ENCODE measurements around the gene ZNF730.
A peak's percentile ranks its signal among the peaks of the same experiment; 100 is the strongest.
"Not testable (repeated sequence)": the region's sequence is repeated elsewhere in the genome, so short reads cannot be mapped to it uniquely, and the experiment has no call there.

ZNF730 gene

DNA sequence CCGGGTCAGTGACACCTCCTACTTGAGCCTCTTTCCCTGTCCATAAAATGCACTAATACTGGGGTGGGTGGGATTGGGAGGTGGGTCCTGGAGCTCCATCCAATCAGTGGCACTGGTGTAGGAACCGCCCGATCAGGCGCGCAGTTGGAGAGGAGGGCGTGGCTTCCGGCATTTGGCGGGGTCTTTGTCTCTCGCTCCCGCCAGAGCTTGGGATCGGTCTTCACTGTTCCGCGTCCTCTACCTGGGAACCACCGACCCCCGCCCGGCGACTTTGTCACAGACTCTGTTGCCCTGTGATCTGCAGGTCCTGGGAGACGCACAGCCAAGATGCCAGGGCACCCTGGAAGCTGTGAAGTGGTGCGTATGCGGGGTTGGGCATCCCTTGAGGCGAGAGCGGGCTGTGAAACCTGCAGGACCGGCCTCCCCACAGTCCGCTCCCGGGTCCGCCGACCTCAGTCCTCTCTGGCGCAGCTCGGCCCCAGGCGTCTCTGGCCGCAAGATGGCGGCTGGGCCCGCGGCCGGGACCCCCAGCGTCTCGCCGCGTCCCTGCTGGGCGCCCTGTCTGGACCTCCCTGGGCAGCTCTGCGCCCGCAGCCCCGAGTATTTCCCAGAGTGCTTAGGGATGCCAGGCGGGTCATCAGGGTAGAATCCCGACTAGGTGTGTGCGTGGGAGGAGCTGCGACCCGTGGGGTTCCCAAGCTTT, 41.6 kb upstream of the ZNF730 start:
- Histone ChIP-seq H3K27me3 (ENCODE audit: insufficient read depth, poor library complexity, severe bottlenecking) (no peaks in the 10 kb centered on the region), H3K4me3 (replicated peaks; ENCODE audit: insufficient read depth, low read length) (no peak overlapping the region), H3K27ac (replicated peaks) (no peak overlapping the region)
- peak in 1 of 2 experiments; percentile 12 for DNase-seq (ENCODE audit: low read depth in 1 of 2, low spot score in 1 of 2)
- TF ChIP-seq GABPA (IDR thresholded peaks at IDR 0.05; ENCODE audit: low read depth) (no peak), POLR2AphosphoS5 (IDR thresholded peaks at IDR 0.05; ENCODE audit: low read depth) (no peak), SPI1 (IDR thresholded peaks at IDR 0.05; ENCODE audit: borderline replicate concordance, low read depth) (no peak)
- TF ChIP-seq, protein P1, sequence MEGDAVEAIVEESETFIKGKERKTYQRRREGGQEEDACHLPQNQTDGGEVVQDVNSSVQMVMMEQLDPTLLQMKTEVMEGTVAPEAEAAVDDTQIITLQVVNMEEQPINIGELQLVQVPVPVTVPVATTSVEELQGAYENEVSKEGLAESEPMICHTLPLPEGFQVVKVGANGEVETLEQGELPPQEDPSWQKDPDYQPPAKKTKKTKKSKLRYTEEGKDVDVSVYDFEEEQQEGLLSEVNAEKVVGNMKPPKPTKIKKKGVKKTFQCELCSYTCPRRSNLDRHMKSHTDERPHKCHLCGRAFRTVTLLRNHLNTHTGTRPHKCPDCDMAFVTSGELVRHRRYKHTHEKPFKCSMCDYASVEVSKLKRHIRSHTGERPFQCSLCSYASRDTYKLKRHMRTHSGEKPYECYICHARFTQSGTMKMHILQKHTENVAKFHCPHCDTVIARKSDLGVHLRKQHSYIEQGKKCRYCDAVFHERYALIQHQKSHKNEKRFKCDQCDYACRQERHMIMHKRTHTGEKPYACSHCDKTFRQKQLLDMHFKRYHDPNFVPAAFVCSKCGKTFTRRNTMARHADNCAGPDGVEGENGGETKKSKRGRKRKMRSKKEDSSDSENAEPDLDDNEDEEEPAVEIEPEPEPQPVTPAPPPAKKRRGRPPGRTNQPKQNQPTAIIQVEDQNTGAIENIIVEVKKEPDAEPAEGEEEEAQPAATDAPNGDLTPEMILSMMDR (IDR thresholded peaks at IDR 0.05; ENCODE audit: insufficient read depth, low read length), result no peak
- TF ChIP-seq, protein P2, sequence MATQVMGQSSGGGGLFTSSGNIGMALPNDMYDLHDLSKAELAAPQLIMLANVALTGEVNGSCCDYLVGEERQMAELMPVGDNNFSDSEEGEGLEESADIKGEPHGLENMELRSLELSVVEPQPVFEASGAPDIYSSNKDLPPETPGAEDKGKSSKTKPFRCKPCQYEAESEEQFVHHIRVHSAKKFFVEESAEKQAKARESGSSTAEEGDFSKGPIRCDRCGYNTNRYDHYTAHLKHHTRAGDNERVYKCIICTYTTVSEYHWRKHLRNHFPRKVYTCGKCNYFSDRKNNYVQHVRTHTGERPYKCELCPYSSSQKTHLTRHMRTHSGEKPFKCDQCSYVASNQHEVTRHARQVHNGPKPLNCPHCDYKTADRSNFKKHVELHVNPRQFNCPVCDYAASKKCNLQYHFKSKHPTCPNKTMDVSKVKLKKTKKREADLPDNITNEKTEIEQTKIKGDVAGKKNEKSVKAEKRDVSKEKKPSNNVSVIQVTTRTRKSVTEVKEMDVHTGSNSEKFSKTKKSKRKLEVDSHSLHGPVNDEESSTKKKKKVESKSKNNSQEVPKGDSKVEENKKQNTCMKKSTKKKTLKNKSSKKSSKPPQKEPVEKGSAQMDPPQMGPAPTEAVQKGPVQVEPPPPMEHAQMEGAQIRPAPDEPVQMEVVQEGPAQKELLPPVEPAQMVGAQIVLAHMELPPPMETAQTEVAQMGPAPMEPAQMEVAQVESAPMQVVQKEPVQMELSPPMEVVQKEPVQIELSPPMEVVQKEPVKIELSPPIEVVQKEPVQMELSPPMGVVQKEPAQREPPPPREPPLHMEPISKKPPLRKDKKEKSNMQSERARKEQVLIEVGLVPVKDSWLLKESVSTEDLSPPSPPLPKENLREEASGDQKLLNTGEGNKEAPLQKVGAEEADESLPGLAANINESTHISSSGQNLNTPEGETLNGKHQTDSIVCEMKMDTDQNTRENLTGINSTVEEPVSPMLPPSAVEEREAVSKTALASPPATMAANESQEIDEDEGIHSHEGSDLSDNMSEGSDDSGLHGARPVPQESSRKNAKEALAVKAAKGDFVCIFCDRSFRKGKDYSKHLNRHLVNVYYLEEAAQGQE (IDR thresholded peaks at IDR 0.05; ENCODE audit: insufficient replicate concordance, low read depth), result no peak

DNA sequence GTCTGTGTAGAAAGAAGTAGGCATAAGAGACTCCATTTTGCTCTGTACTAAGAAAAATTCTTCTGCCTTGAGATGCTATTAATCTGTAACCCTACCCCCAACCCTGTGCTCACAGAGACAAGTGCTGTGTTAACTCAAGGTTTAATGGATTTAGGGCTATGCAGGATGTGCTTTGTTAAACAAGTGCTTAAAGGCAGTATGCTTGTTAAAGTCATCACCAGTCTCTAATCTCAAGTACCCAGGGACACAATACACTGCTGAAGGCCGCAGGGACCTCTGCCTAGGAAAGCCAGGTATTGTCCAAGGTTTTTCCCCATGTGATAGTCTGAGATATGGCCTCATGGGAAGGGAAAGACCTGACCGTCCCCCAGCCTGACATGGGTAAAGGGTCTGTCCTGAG, 39.0 kb upstream of the ZNF730 start:
- H3K27ac ChIP-seq (replicated peaks); H3K27me3 ChIP-seq (ENCODE audit: insufficient read depth, poor library complexity, severe bottlenecking); DNase-seq (ENCODE audit: low read depth in 1 of 2, low spot score in 1 of 2); H3K4me3 ChIP-seq (replicated peaks; ENCODE audit: insufficient read depth, low read length): not testable (repeated sequence)

DNA sequence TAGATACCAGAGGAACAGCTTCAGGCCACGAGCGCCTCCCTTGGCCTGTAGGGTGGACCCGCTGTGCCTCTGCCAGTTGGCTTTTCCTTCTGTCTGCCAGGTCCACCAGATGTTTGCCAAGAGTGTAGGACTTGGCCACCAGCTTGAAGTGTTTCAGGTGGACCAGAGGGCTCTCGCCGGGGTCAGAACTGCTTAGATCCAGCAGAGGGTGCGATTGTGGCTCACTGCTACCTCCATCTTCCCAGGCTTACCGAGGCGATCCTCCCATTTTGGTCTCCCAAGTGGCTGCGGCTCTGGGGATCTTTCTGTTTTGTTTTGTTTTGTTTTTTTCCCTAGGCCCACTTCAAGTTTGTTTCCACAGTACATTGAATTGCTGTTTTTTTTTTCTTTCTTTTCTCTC, 23.0 kb upstream of the ZNF730 start:
- no peak for DNase-seq (ENCODE audit: low read depth in 1 of 2, low spot score in 1 of 2)
- no peaks in the 10 kb centered on the region for H3K27me3 ChIP-seq (ENCODE audit: insufficient read depth, poor library complexity, severe bottlenecking)
- no peak overlapping the region for H3K4me3 ChIP-seq (replicated peaks; ENCODE audit: insufficient read depth, low read length)
- no peak overlapping the region for H3K27ac ChIP-seq (replicated peaks)
- TF ChIP-seq, protein P2 (IDR thresholded peaks at IDR 0.05; ENCODE audit: insufficient replicate concordance, low read depth), result no peak
- no peak for TF ChIP-seq POLR2AphosphoS5 (IDR thresholded peaks at IDR 0.05; ENCODE audit: low read depth)
- no peak for TF ChIP-seq SPI1 (IDR thresholded peaks at IDR 0.05; ENCODE audit: borderline replicate concordance, low read depth)
- TF ChIP-seq, protein P1 (IDR thresholded peaks at IDR 0.05; ENCODE audit: insufficient read depth, low read length), result no peak
- TF ChIP-seq GABPA (IDR thresholded peaks at IDR 0.05; ENCODE audit: low read depth), result no peak

DNA sequence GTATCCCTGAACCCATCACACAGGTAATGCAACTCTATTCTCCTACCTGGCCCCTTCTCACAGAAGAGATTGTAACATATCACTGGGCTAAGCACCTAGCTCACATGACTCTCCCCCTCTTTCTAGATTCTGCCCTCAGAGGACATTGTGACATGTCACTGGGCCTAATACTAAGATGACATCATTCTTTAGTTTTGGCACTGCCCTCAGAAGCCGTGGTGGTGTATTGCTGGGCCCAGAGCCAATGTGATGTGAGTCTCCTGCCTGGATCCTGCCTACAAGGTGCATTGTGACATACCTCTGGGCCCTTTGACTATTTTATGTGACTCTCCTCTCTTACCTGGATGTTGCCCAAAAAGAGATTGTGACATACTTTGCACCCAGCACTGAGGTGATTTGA, 21.4 kb upstream of the ZNF730 start:
- DNase-seq (ENCODE audit: low read depth in 1 of 2, low spot score in 1 of 2), result no peak
- TF ChIP-seq, protein P2 (IDR thresholded peaks at IDR 0.05; ENCODE audit: insufficient replicate concordance, low read depth), result no peak
- TF ChIP-seq GABPA (IDR thresholded peaks at IDR 0.05; ENCODE audit: low read depth), result no peak
- TF ChIP-seq, protein P1 (IDR thresholded peaks at IDR 0.05; ENCODE audit: insufficient read depth, low read length), result no peak
- TF ChIP-seq SPI1 (IDR thresholded peaks at IDR 0.05; ENCODE audit: borderline replicate concordance, low read depth), result no peak
- no peak for TF ChIP-seq POLR2AphosphoS5 (IDR thresholded peaks at IDR 0.05; ENCODE audit: low read depth)
- H3K27ac ChIP-seq (replicated peaks), result no peak overlapping the region
- H3K27me3 ChIP-seq (ENCODE audit: insufficient read depth, poor library complexity, severe bottlenecking), result no peaks in the 10 kb centered on the region
- no peak overlapping the region for H3K4me3 ChIP-seq (replicated peaks; ENCODE audit: insufficient read depth, low read length)

Measured in HL-60 (cell line).